Measurements from ENCODE around the gene MESD. TPM values are rescaled to one million over a fixed set of nuclear protein-coding genes. Genes with fewer than 3 reads are reported as not detected.

Gene MESD
- total RNA-seq, 1 experiment from 2014 or later: 21.2 TPM

DNA sequence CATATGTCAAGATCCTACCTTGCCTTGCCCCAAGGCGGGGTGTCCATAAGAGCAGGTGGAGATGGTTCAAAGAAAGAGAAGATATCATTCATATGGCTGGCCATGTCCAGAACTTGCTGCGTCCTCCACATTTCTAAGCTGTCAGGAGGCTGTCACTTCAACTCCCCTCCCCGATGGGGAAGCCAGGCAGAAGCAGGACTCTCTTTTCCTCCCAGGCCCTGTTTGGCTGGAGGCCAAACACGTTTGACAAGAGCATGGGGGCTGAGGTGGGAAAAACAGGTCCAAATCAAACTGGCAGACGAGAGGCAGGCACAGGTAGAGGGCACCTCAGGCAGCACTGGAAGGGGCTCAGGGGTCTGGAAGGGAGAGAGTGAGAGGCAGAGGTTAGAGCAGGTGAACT lies 37.7 kb downstream of the MESD start:
- POLR2A ChIA-PET (ENCODE audit: unreplicated experiment): no interaction called here
- Histone ChIP-seq H4K20me1 (ENCODE audit: low read length) (no peaks in the 10 kb centered on the region), H3K9me2 (replicated peaks; ENCODE audit: low read length) (no peaks in the 10 kb centered on the region), H3K79me2 (ENCODE audit: low read length) (no peaks in the 10 kb centered on the region), H2AFZ (ENCODE audit: low read length) (no peak overlapping the region), H3K9ac (ENCODE audit: low read length) (no peak overlapping the region), H3F3A (ENCODE audit: low read length, unreplicated experiment) (peaks cover 2% of the 10 kb centered on the region), H3K36me3 (ENCODE audit: low read depth, low read length) (peaks cover 12% of the 10 kb centered on the region; the same call in 1 of the 2 replicates), H3K4me1 (ENCODE audit: insufficient read depth, low read length) (peaks cover 33% of the 10 kb centered on the region), H3K27ac (ENCODE audit: low read length) (no peak overlapping the region), H3K27me3 (ENCODE audit: low read length) (no peaks in the 10 kb centered on the region), H3K4me2 (ENCODE audit: low read length) (no peak overlapping the region), H3K4me3 (ENCODE audit: low read length) (no peak overlapping the region), H3K9me3 (ENCODE audit: low read length) (no peaks in the 10 kb centered on the region)
- no peak for DNase-seq
- intact Hi-C loops (cut with micrococcal nuclease): loop anchor here (10.0 kb wide), 1 partner anchor 97 kb away; no protein-coding TSS in a partner anchor
- no TSS peak for BruUV-seq (replicated peaks)
- no peak for ATAC-seq
- TF ChIP-seq EZH2 (IDR thresholded peaks at IDR 0.05; ENCODE audit: low read length, unreplicated experiment) (no peak), EZH2phosphoT487 (IDR thresholded peaks at IDR 0.05; ENCODE audit: borderline replicate concordance, low read length) (no peak)
- TF ChIP-seq, protein P1, sequence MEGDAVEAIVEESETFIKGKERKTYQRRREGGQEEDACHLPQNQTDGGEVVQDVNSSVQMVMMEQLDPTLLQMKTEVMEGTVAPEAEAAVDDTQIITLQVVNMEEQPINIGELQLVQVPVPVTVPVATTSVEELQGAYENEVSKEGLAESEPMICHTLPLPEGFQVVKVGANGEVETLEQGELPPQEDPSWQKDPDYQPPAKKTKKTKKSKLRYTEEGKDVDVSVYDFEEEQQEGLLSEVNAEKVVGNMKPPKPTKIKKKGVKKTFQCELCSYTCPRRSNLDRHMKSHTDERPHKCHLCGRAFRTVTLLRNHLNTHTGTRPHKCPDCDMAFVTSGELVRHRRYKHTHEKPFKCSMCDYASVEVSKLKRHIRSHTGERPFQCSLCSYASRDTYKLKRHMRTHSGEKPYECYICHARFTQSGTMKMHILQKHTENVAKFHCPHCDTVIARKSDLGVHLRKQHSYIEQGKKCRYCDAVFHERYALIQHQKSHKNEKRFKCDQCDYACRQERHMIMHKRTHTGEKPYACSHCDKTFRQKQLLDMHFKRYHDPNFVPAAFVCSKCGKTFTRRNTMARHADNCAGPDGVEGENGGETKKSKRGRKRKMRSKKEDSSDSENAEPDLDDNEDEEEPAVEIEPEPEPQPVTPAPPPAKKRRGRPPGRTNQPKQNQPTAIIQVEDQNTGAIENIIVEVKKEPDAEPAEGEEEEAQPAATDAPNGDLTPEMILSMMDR (conservative IDR thresholded peaks at IDR 0.05; ENCODE audit: low read depth, low read length): no peak
- CTCF ChIA-PET: no interaction called here

DNA sequence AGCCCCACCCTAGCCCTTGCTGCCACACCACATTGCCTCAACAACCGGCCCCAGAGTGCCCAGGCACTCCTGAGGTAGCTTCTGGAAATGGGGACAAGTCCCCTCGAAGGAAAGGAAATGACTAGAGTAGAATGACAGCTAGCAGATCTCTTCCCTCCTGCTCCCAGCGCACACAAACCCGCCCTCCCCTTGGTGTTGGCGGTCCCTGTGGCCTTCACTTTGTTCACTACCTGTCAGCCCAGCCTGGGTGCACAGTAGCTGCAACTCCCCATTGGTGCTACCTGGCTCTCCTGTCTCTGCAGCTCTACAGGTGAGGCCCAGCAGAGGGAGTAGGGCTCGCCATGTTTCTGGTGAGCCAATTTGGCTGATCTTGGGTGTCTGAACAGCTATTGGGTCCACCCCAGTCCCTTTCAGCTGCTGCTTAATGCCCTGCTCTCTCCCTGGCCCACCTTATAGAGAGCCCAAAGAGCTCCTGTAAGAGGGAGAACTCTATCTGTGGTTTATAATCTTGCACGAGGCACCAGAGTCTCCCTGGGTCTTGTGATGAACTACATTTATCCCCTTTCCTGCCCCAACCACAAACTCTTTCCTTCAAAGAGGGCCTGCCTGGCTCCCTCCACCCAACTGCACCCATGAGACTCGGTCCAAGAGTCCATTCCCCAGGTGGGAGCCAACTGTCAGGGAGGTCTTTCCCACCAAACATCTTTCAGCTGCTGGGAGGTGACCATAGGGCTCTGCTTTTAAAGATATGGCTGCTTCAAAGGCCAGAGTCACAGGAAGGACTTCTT lies 39.1 kb downstream of the MESD start:
- no peak for ATAC-seq
- no peak overlapping the region for H3K27ac ChIP-seq (ENCODE audit: low read length)
- peaks cover 23% of the 10 kb centered on the region for H3K4me1 ChIP-seq (ENCODE audit: insufficient read depth, low read length)
- H3K4me2 ChIP-seq (ENCODE audit: low read length): no peak overlapping the region
- no TSS peak for BruUV-seq (replicated peaks)
- CTCF ChIA-PET: no interaction called here
- TF ChIP-seq EZH2phosphoT487 (IDR thresholded peaks at IDR 0.05; ENCODE audit: borderline replicate concordance, low read length): no peak
- TF ChIP-seq EZH2 (IDR thresholded peaks at IDR 0.05; ENCODE audit: low read length, unreplicated experiment): no peak
- TF ChIP-seq, protein P1 (conservative IDR thresholded peaks at IDR 0.05; ENCODE audit: low read depth, low read length): no peak
- no peaks in the 10 kb centered on the region for H3K9me3 ChIP-seq (ENCODE audit: low read length)
- no peaks in the 10 kb centered on the region for H3K27me3 ChIP-seq (ENCODE audit: low read length)
- no peaks in the 10 kb centered on the region for H3K9me2 ChIP-seq (replicated peaks; ENCODE audit: low read length)
- no peaks in the 10 kb centered on the region for H4K20me1 ChIP-seq (ENCODE audit: low read length)
- H3K36me3 ChIP-seq (ENCODE audit: low read depth, low read length): peaks cover 12% of the 10 kb centered on the region; the same call in 1 of the 2 replicates
- POLR2A ChIA-PET (ENCODE audit: unreplicated experiment): no interaction called here
- no peaks in the 10 kb centered on the region for H3F3A ChIP-seq (ENCODE audit: low read length, unreplicated experiment)
- no peak overlapping the region for H3K9ac ChIP-seq (ENCODE audit: low read length)
- no peak overlapping the region for H3K4me3 ChIP-seq (ENCODE audit: low read length)
- H2AFZ ChIP-seq (ENCODE audit: low read length): no peak overlapping the region
- intact Hi-C loops (cut with micrococcal nuclease): loop anchor here (10.0 kb wide), 1 partner anchor 96 kb away; no protein-coding TSS in a partner anchor
- no peaks in the 10 kb centered on the region for H3K79me2 ChIP-seq (ENCODE audit: low read length)
- no peak for DNase-seq

DNA sequence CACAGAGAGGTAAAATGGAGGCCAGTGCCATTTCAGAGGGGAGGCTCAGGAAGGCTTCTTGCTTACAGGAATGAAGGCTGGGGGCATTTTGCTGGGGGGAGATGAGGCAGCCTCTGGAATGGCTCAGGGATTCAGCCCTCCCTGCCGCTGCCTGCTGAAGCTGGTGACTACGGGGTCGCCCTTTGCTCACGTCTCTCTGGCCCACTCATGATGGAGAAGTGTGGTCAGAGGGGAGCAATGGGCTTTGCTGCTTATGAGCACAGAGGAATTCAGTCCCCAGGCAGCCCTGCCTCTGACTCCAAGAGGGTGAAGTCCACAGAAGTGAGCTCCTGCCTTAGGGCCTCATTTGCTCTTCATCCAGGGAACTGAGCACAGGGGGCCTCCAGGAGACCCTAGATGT lies 39.9 kb downstream of the MESD start:
- H3K36me3 ChIP-seq (ENCODE audit: low read depth, low read length): peaks cover 12% of the 10 kb centered on the region; the same call in 1 of the 2 replicates
- ChIA-PET POLR2A (ENCODE audit: unreplicated experiment) (no interaction called here), CTCF (no interaction called here)
- H3K4me3 ChIP-seq (ENCODE audit: low read length): no peak overlapping the region
- intact Hi-C loops (cut with micrococcal nuclease): loop anchor here (10.0 kb wide), 1 partner anchor 95 kb away; no protein-coding TSS in a partner anchor
- DNase-seq: no peak
- no peaks in the 10 kb centered on the region for H3K27me3 ChIP-seq (ENCODE audit: low read length)
- H3F3A ChIP-seq (ENCODE audit: low read length, unreplicated experiment): no peaks in the 10 kb centered on the region
- H3K79me2 ChIP-seq (ENCODE audit: low read length): no peaks in the 10 kb centered on the region
- H3K4me1 ChIP-seq (ENCODE audit: insufficient read depth, low read length): peaks cover 16% of the 10 kb centered on the region
- H3K4me2 ChIP-seq (ENCODE audit: low read length): no peak overlapping the region
- BruUV-seq (replicated peaks): no TSS peak
- no peaks in the 10 kb centered on the region for H3K9me2 ChIP-seq (replicated peaks; ENCODE audit: low read length)
- no peaks in the 10 kb centered on the region for H3K9me3 ChIP-seq (ENCODE audit: low read length)
- H4K20me1 ChIP-seq (ENCODE audit: low read length): no peaks in the 10 kb centered on the region
- TF ChIP-seq EZH2phosphoT487 (IDR thresholded peaks at IDR 0.05; ENCODE audit: borderline replicate concordance, low read length) (no peak), EZH2 (IDR thresholded peaks at IDR 0.05; ENCODE audit: low read length, unreplicated experiment) (no peak)
- TF ChIP-seq, protein P1 (conservative IDR thresholded peaks at IDR 0.05; ENCODE audit: low read depth, low read length): no peak
- H3K27ac ChIP-seq (ENCODE audit: low read length): no peak overlapping the region
- H3K9ac ChIP-seq (ENCODE audit: low read length): no peak overlapping the region
- H2AFZ ChIP-seq (ENCODE audit: low read length): no peak overlapping the region
- ATAC-seq: no peak

Measured in PC-3 (cell line).